Measurements from ENCODE around the gene RASGEF1B.

Gene RASGEF1B

DNA sequence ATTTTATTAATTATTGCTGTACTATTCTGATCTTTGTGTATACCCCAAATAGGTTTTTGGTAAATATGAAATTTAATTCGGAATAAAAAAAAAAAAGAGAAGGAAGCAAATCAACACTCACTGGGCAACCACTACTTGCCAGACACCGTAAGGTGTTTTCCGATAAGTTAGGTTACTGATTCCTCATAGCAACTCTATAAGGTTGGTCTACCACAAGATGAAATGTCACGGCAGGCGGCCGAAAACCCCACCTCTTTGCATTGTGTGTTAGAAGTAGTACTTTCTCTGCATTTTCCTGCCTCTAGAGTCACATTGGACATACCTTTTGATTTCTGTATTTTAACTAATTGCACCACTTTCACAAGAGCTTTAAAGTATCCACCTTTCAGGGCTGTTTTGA lies 44.5 kb upstream of the RASGEF1B start:
- TF ChIP-seq REST (IDR thresholded peaks at IDR 0.05; ENCODE audit: insufficient read depth in 1 of 2, low read depth in 2 of 2, low read length in 2 of 2) (no peak), POLR2AphosphoS5 (IDR thresholded peaks at IDR 0.05; ENCODE audit: low read depth, low read length) (no peak), FOXP2 (optimal IDR thresholded peaks at IDR 0.05; ENCODE audit: borderline replicate concordance, extremely low read depth, extremely low read length, insufficient read depth) (no peak), TAF1 (IDR thresholded peaks at IDR 0.05; ENCODE audit: borderline replicate concordance, insufficient read depth, low read length) (no peak), SIN3A (IDR thresholded peaks at IDR 0.05; ENCODE audit: borderline replicate concordance, insufficient read depth, low read length) (no peak)

DNA sequence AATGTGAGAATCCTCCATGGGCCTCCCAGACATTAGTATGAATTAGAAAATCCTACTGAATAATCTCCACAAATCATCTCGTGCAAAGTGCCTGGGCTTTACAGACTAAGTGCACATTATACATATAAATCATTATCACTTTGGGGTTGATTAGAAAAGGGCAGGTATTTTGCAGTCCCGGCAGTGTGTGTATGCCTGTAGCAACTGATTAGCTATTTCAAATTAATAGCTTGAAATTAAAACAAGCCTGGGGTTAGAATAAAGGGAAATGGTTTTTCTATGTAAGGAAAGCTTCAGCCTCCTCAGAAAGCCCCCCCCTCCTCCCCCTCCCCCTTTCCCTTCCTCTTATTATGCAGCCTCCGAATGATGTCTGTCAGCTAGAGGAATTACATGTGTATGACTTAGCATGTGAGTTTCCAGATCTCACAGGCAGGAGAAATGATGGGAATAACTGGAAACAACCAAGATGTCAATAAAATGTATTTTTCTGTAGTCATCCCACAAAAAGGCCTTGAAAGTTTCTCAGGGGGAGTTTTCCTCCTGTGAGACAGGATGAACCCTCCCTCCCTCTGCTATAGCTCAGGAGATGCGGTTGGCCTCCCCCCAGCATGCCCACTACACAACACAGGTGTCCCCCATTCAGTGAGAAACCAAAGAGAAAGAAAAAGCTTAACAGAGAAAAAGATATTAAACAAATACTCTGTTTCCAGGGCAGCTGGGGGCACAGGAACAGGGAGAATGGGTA lies 41.2 kb upstream of the RASGEF1B start:
- TF ChIP-seq FOXP2 (optimal IDR thresholded peaks at IDR 0.05; ENCODE audit: borderline replicate concordance, extremely low read depth, extremely low read length, insufficient read depth) (no peak), TAF1 (IDR thresholded peaks at IDR 0.05; ENCODE audit: borderline replicate concordance, insufficient read depth, low read length) (no peak), POLR2AphosphoS5 (IDR thresholded peaks at IDR 0.05; ENCODE audit: low read depth, low read length) (no peak), SIN3A (IDR thresholded peaks at IDR 0.05; ENCODE audit: borderline replicate concordance, insufficient read depth, low read length) (no peak), REST (IDR thresholded peaks at IDR 0.05; ENCODE audit: insufficient read depth in 1 of 2, low read depth in 2 of 2, low read length in 2 of 2) (no peak)

DNA sequence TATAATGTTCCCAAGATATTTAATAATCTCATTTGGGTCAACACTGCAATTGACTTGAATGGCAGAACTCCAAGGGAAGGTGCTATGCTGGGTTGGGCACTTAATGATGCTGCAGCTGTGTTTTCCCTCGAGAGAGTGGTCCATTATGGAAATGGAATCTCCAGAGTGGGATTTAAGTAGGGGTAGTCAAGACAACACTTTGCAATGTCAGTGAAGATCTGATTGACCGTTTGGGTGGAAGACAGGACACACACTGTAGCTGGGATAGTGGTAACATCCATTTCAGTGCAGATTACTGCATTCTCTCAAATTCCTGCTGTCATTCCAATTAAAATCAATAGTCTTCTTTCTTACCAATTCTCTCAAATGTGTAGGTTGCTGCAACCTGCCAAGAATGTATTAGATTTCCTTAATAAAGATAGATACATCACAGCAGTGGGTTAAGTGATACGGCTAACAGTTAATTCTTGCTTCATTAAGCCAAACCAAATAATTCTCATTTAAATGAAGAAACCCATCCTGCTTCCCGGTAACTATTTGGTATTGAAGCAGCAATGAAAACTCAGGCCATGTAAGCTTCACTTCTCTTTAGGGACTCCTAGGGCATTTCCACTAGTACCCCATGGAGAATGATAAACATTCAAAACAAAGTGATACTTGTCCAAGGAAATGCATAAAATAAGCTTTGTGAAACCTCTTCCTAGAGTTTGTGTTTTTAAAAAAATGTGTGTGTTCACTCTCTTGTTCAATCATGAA lies 40.5 kb upstream of the RASGEF1B start:
- TF ChIP-seq POLR2AphosphoS5 (IDR thresholded peaks at IDR 0.05; ENCODE audit: low read depth, low read length) = no peak
- no peak for TF ChIP-seq FOXP2 (optimal IDR thresholded peaks at IDR 0.05; ENCODE audit: borderline replicate concordance, extremely low read depth, extremely low read length, insufficient read depth)
- no peak for TF ChIP-seq TAF1 (IDR thresholded peaks at IDR 0.05; ENCODE audit: borderline replicate concordance, insufficient read depth, low read length)
- no peak for TF ChIP-seq REST (IDR thresholded peaks at IDR 0.05; ENCODE audit: insufficient read depth in 1 of 2, low read depth in 2 of 2, low read length in 2 of 2)
- TF ChIP-seq SIN3A (IDR thresholded peaks at IDR 0.05; ENCODE audit: borderline replicate concordance, insufficient read depth, low read length) = no peak

- TF ChIP-seq SIN3A (IDR thresholded peaks at IDR 0.05; ENCODE audit: borderline replicate concordance, insufficient read depth, low read length) (no peak), FOXP2 (optimal IDR thresholded peaks at IDR 0.05; ENCODE audit: borderline replicate concordance, extremely low read depth, extremely low read length, insufficient read depth) (no peak), REST (IDR thresholded peaks at IDR 0.05; ENCODE audit: insufficient read depth in 1 of 2, low read depth in 2 of 2, low read length in 2 of 2) (no peak), POLR2AphosphoS5 (IDR thresholded peaks at IDR 0.05; ENCODE audit: low read depth, low read length) (no peak), TAF1 (IDR thresholded peaks at IDR 0.05; ENCODE audit: borderline replicate concordance, insufficient read depth, low read length) (no peak)
Measured at GRCh38 chr4:81510643-81511178, 39.0 kb upstream of the RASGEF1B start.

Data from PFSK-1 (cell line).